Fibroblast of peridontal ligament (primary cell): ENCODE results near the gene TMEM185B.
"Not testable (repeated sequence)": the region's sequence is repeated elsewhere in the genome, so short reads cannot be mapped to it uniquely, and the experiment has no call there.

Source experiments
- DNase-seq: peaks from one replicate; pipeline ENCODE4 v3.0.0-alpha.2; 2010; ENCODE audit errors: extremely low read depth

TMEM185B gene

GRCh38 chr2:120251880-120252224, 28.7 kb upstream of the TMEM185B start:
- no peak for DNase-seq

GRCh38 chr2:120251078-120251477, 27.9 kb upstream of the TMEM185B start:
- DNase-seq = no peak

GRCh38 chr2:120250640-120251039, 27.4 kb upstream of the TMEM185B start:
- DNase-seq = no peak

- no peak for DNase-seq
Measured at GRCh38 chr2:120247851-120248250, 24.7 kb upstream of the TMEM185B start.

GRCh38 chr2:120246546-120247300, 23.5 kb upstream of the TMEM185B start:
- DNase-seq = no peak

- no peak for DNase-seq
Measured at GRCh38 chr2:120245520-120246332, 22.5 kb upstream of the TMEM185B start.

GRCh38 chr2:120244656-120245519, 21.7 kb upstream of the TMEM185B start:
- DNase-seq = no peak

GRCh38 chr2:120243875-120244553, 20.8 kb upstream of the TMEM185B start:
- DNase-seq = no peak

GRCh38 chr2:120243211-120243610, 20.0 kb upstream of the TMEM185B start:
- peak; percentile 23 for DNase-seq

- no peak for DNase-seq
Measured at GRCh38 chr2:120241684-120242083, 18.5 kb upstream of the TMEM185B start.

GRCh38 chr2:120240901-120241429, 17.8 kb upstream of the TMEM185B start:
- DNase-seq = no peak

- peak; percentile 85 for DNase-seq
Measured at GRCh38 chr2:120239488-120240287, 16.5 kb upstream of the TMEM185B start.

GRCh38 chr2:120238728-120239487, 15.7 kb upstream of the TMEM185B start:
- DNase-seq = peak; percentile 51

GRCh38 chr2:120237491-120237902, 14.3 kb upstream of the TMEM185B start:
- DNase-seq = peak; percentile 63

GRCh38 chr2:120236791-120237190, 13.6 kb upstream of the TMEM185B start:
- no peak for DNase-seq

- DNase-seq = no peak
Measured at GRCh38 chr2:120236316-120236715, 13.1 kb upstream of the TMEM185B start.

GRCh38 chr2:120235681-120236080, 12.5 kb upstream of the TMEM185B start:
- no peak for DNase-seq

GRCh38 chr2:120235158-120235557, 12.0 kb upstream of the TMEM185B start:
- DNase-seq = not testable (repeated sequence)

GRCh38 chr2:120233292-120233691, 10.1 kb upstream of the TMEM185B start:
- DNase-seq = no peak
